IPS-18c (cell line): ENCODE measurements around the gene IP6K3.

Source experiments
- H3K4me3 ChIP-seq: 2 replicates; pipeline ENCODE4 v1.7.0; 2013; ENCODE audit warnings: low read depth, mild to moderate bottlenecking, low read length, moderate library complexity; ENCODE audit not compliant: insufficient read depth
- H3K9me3 ChIP-seq: one replicate; pipeline ENCODE4 v1.6.1; 2013; ENCODE audit warnings: mild to moderate bottlenecking, low read length, moderate library complexity; ENCODE audit not compliant: control insufficient read depth, insufficient read depth

IP6K3 gene

GRCh38 chr6:33766921-33767907 lies 20.5 kb upstream of the IP6K3 start:
- Histone ChIP-seq H3K4me3 (no peak overlapping the region), H3K9me3 (peaks cover 7% of the 10 kb centered on the region)

- Histone ChIP-seq H3K4me3 (no peak overlapping the region), H3K9me3 (peaks cover 5% of the 10 kb centered on the region)
Observed at GRCh38 chr6:33765368-33765767, 18.7 kb upstream of the IP6K3 start.

DNA sequence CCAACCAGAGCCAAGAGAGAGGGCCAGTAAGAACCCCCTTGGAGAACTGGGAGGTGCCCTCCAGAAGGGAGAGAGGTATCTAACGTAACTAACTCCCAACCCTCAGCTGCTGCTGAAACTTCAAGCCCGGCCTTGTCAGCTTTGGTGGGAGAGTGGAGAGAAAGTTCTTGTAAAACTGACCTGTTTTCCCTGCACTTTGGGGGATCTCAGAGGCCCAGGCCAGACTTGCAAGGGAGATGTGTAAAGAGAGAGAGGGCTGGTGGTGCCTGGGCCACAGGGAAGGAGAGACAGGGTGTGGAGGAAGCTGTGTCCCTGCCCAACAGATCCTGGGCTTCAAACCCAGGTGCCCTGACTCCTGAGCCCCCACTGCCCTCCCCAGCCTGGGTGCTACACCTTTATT lies 17.3 kb upstream of the IP6K3 start:
- H3K4me3 ChIP-seq, result no peak overlapping the region
- H3K9me3 ChIP-seq, result peaks cover 5% of the 10 kb centered on the region

DNA sequence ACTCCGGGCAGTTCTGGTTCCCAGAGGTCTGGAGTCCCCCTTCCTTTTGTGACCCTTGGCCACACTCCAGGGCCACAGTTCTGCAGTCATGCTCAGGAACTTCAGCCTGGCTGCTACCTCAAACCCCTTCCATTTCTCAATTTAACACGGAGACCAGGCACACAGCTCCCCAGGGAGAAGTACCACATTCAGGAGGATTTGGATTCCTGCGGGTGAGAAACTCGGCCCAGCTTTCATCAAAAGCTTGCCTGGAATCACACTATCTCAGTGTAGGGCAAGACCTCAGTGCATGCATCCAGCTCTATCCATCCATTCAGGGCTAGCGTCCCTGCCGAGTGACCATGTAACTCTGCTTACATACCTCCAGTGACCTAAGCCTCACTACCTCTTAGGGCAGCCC lies 16.8 kb upstream of the IP6K3 start:
- Histone ChIP-seq H3K4me3 (no peak overlapping the region), H3K9me3 (peaks cover 5% of the 10 kb centered on the region)

DNA sequence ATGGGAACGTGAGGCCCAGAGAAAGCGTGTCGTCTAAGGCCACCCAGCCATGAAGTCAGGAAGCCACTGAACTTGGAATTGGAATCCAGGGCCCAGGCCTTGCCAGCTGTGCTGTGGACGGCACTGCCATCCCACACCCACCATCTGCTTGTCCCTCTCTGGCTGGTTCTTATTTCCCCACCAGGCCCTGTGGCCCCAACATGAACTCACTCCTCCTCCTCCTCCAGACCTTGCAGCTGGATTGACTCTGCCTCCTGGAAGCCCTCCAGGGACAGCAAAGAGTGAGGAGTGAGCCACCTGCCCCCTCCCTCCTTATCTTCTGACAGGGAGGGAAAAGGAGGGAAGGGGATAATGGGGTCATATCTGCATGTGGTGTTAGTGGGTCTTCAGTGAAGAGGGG lies 16.0 kb upstream of the IP6K3 start:
- H3K4me3 ChIP-seq, result no peak overlapping the region

GRCh38 chr6:33761922-33762629 lies 15.4 kb upstream of the IP6K3 start:
- Histone ChIP-seq H3K9me3 (peaks cover 3% of the 10 kb centered on the region), H3K4me3 (no peak overlapping the region)

More for the DNA sequence above, 16.0 kb upstream of the IP6K3 start:
- peaks cover 5% of the 10 kb centered on the region for H3K9me3 ChIP-seq

DNA sequence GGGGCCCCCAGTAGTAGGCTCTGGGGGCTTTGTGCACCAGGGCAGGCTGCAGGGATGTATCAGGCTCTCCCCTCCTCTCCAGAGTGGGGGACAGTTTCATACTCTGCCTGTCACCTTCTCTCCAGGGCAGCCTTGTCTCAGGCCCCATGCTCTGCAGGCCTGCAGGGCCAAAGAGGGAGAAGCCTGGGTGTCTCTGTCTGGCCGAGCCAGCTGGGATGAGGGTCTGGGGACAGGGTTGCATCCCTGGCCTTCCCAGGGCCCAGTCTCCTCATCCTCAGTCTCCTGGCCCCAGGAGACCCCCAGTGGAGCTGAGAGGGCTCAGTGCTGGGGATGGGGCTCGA lies 14.8 kb upstream of the IP6K3 start:
- H3K4me3 ChIP-seq, result no peak overlapping the region
- H3K9me3 ChIP-seq, result peaks cover under 1% of the 10 kb centered on the region

GRCh38 chr6:33759887-33760629 lies 13.4 kb upstream of the IP6K3 start:
- Histone ChIP-seq H3K9me3 (no peaks in the 10 kb centered on the region), H3K4me3 (no peak overlapping the region)

DNA sequence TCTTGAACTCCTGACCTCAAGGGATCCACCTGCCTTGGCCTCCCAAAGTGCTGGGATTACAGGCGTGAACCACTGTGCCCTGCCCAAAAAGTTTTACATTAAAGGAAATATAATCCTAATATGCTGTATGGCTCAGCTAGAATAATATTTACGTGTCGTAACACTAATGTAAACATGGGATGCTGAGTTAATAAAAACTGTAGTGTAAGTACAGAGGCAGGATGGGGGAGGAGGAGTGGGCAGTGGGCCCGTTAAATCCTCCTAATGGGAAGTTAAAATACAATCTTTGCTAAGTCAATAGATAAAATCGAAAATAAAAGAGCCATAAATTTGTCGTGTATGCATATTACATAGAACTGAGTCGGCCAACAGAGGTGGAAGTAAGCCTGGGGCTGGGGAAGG lies 12.1 kb upstream of the IP6K3 start:
- H3K4me3 ChIP-seq, result no peak overlapping the region

DNA sequence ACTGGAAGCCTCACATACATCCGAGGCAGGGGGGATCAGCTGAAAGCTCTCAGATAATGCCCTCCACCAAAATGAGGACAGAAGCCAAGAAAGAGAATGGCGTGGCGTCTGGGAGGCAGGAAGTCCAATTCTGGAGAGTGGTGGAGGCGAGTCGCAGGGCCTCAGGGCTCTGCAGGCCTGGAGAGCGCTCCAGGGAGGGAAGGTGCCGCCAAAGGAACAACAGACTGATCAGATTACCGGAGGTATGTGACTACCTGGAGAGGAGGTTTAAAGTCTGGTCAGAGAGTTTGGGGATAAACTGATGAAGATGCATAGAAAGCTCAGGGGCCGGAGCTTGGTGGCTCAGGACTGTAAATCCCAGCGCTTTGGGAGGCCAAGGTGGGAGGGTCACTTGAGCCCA lies 11.2 kb upstream of the IP6K3 start:
- no peaks in the 10 kb centered on the region for H3K9me3 ChIP-seq
- no peak overlapping the region for H3K4me3 ChIP-seq

More for the DNA sequence above, 12.1 kb upstream of the IP6K3 start:
- H3K9me3 ChIP-seq, result no peaks in the 10 kb centered on the region

DNA sequence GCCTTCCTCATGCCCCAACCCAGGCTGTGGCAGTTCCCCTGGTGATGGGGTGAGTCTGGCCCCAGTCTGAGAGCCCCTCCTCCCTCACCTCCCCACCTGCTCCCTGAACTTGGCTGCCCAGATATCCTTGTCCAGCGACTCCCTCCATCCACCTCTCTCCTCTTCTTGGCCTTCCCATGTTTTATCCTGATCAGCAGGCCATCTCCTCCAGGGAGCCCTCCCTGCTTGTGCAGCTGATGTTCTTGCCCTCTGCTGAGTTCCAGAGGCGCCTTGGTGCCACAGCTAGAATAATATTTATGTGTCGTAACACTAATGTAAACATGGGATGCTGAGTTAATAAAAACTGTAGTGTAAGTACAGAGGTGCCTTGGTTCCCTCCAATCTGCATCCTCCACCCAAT lies 10.4 kb upstream of the IP6K3 start:
- H3K4me3 ChIP-seq, result no peak overlapping the region
- no peaks in the 10 kb centered on the region for H3K9me3 ChIP-seq

DNA sequence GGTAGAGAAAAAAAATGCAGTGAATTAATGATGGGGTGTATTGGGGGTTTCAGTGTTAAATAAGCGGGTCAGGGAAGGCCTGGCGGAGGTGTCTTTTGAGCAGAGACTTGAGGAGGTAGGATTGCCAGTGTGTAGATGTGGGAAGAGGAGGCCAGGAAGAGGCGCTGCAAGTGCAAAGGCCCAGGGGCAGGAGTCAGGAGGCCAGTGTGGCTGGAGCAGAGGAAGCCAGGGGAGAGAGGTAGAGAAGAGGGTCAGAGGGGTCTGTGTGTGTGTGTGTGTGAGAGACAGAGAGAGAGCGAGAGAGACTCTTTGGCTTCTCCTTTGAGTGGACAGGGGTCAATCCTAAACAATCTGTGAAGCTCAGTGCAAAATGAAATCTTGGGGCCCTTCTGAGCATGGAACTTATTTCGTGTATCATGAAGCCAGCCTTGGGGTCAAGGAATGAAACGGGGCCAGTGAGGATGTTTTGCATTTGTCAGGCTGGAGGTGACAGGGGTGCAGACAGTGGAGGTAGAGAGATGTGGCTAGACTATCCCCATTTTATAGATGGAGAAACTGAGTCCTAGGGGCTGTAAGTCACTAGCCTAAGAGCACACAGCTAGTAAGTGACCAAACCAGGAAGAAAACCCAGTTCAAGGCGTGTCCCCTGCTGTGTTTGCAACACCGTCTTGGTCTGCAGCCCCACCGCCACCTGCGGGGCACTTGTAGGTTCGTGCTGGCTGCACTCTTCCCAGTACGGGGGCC lies 9.7 kb upstream of the IP6K3 start:
- Histone ChIP-seq H3K4me3 (no peak overlapping the region), H3K9me3 (no peaks in the 10 kb centered on the region)

GRCh38 chr6:33755070-33755869 lies 8.6 kb upstream of the IP6K3 start:
- Histone ChIP-seq H3K4me3 (no peak overlapping the region), H3K9me3 (no peaks in the 10 kb centered on the region)

DNA sequence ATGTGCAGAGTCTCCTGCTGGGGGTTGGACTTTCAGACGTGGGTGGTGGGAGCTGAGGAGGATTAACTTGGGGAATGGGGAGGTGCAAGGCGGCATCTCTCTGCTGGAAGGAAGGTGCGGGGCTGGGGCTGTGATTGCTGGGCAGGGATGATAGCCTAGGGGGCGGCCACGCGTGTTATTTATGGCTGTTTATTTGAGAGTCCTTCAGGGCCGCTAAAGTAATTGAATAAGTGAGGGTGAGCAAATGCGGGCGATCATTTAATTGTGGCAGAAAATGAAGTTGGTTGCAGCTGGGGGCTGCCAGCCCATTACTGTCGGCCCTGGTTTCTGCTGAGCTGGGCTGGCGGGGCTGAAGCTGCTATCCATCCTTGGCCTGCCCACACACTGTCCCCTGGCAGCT lies 7.5 kb upstream of the IP6K3 start:
- no peaks in the 10 kb centered on the region for H3K9me3 ChIP-seq
- H3K4me3 ChIP-seq, result no peak overlapping the region

DNA sequence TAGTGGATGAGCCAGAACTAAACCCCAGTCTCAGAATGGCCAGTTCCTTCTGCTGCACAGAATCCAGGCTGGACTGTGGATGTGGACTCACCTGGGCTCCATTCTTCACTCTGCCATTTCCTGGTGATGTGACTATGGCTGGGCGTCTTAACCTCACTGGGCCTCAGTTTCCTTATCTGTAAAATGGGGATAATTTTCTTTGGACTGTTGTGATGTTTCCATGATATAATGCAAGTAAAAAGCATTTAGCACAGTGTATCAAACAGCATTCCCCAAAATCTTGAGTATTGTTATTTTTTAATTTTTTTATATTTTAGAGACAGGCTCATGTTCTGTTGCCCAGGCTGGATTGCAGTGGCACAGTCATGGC lies 5.9 kb upstream of the IP6K3 start:
- no peaks in the 10 kb centered on the region for H3K9me3 ChIP-seq
- H3K4me3 ChIP-seq, result no peak overlapping the region

GRCh38 chr6:33751771-33752645 lies 5.3 kb upstream of the IP6K3 start:
- H3K4me3 ChIP-seq, result no peak overlapping the region
- no peaks in the 10 kb centered on the region for H3K9me3 ChIP-seq
